DOHH2 (cell line): ENCODE data around the gene PITPNC1.
"Not testable (repeated sequence)": the region's sequence is repeated elsewhere in the genome, so short reads cannot be mapped to it uniquely, and the experiment has no call there.

Experiments
- H3F3A ChIP-seq: fragments of 200-600 bp; sonication (generic), shearing (Covaris generic); 2 replicates; pipeline ENCODE4 v1.6.0; 2016; ENCODE audit warnings: antibody characterized with exemption, mild to moderate bottlenecking; ENCODE audit not compliant: control insufficient read depth, insufficient read depth
- H3K27ac ChIP-seq: fragments of 200-600 bp; sonication (generic); 2 replicates; pipeline ENCODE4 v1.5.1; 2014; ENCODE audit warnings: low read depth, mild to moderate bottlenecking, low read length, moderate library complexity
- H3K27me3 ChIP-seq: fragments of 200-600 bp; sonication (generic); 2 replicates; pipeline ENCODE4 v1.6.1; 2014; ENCODE audit warnings: mild to moderate bottlenecking, low read length, mixed read lengths; ENCODE audit not compliant: control insufficient read depth
- H3K36me3 ChIP-seq: fragments of 200-600 bp; sonication (generic); 2 replicates; pipeline ENCODE4 v1.6.1; 2014; ENCODE audit warnings: mild to moderate bottlenecking, low read length, moderate library complexity, mixed read lengths; ENCODE audit not compliant: control insufficient read depth
- H3K4me1 ChIP-seq: fragments of 200-600 bp; sonication (generic); 2 replicates; pipeline ENCODE4 v1.6.1; 2014; ENCODE audit warnings: mild to moderate bottlenecking, low read length, mixed read lengths; ENCODE audit not compliant: control insufficient read depth
- H3K4me2 ChIP-seq: fragments of 200-600 bp; sonication (generic); 2 replicates; pipeline ENCODE4 v1.6.0; 2014; ENCODE audit warnings: mild to moderate bottlenecking, low read length, moderate library complexity
- H3K4me3 ChIP-seq: fragments of 200-600 bp; sonication (generic); 2 replicates; pipeline ENCODE4 v1.5.1; 2014; ENCODE audit warnings: mild to moderate bottlenecking, low read length, mixed read lengths
- H3K79me2 ChIP-seq: fragments of 200-600 bp; sonication (generic); 2 replicates; pipeline ENCODE4 v1.6.1; 2014; ENCODE audit warnings: mild to moderate bottlenecking, low read length, mixed read lengths; ENCODE audit not compliant: control insufficient read depth
- H3K9me2 ChIP-seq: fragments of 200-600 bp; sonication (generic); replicated peaks from 2 replicates; pipeline ENCODE4 v1.6.1; 2014; ENCODE audit warnings: mild to moderate bottlenecking, low read length, mixed read lengths; ENCODE audit not compliant: control insufficient read depth
- H3K9me3 ChIP-seq: fragments of 200-600 bp; sonication (generic); 2 replicates; pipeline ENCODE4 v1.6.1; 2014; ENCODE audit warnings: antibody characterized with exemption, low read length, mixed read lengths; ENCODE audit not compliant: control insufficient read depth, insufficient read depth
- H4K20me1 ChIP-seq: fragments of 200-600 bp; sonication (generic); 2 replicates; pipeline ENCODE4 v1.6.0; 2014; ENCODE audit warnings: low read depth, mild to moderate bottlenecking, antibody characterized with exemption, low read length, moderate library complexity; ENCODE audit not compliant: control insufficient read depth, insufficient read depth
- EZH2phosphoT487 ChIP-seq: fragments of 200-600 bp; sonication (generic); IDR thresholded peaks from 2 replicates; pipeline ENCODE4 v1.6.1; 2017; ENCODE audit warnings: borderline replicate concordance, mild to moderate bottlenecking, antibody characterized with exemption, low read length, moderate library complexity, mixed read lengths
- TF ChIP-seq, protein P1 (sequence below): fragments of 200-600 bp; sonication (generic); IDR thresholded peaks from one replicate; pipeline ENCODE4 v1.5.1; 2014; ENCODE audit warnings: antibody characterized with exemption, mild to moderate bottlenecking, low read depth, low read length; ENCODE audit not compliant: poor library complexity, severe bottlenecking

The PITPNC1 gene

DNA sequence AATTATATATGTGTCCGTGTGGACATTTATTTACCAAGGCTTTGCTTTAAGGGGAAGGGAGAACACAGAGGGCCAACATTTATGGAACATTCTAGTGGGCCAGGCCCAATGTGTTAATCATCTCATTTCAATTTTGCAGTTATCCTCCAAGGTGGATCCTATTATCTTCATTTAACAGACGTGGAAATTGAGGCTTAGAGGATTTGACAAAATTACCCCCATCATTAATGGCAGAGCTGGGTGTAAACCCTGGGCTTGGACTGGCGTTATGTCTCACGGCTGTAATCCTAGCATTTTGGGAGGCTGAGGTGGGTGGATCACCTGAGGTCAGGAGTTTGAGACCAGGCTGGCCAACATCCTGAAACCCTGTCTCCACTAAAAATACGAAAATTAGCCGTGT is 26.4 kb downstream of the PITPNC1 start:
- H3K27ac ChIP-seq: peak overlapping the region; percentile 84
- peaks cover 37% of the 10 kb centered on the region for H3K79me2 ChIP-seq
- no peaks in the 10 kb centered on the region for H3K27me3 ChIP-seq
- peaks cover 83% of the 10 kb centered on the region for H3K4me1 ChIP-seq
- peaks cover 22% of the 10 kb centered on the region for H3F3A ChIP-seq
- H3K4me2 ChIP-seq: peak overlapping the region; percentile 81
- H4K20me1 ChIP-seq: no peaks in the 10 kb centered on the region
- no peak for TF ChIP-seq EZH2phosphoT487
- TF ChIP-seq, protein P1, sequence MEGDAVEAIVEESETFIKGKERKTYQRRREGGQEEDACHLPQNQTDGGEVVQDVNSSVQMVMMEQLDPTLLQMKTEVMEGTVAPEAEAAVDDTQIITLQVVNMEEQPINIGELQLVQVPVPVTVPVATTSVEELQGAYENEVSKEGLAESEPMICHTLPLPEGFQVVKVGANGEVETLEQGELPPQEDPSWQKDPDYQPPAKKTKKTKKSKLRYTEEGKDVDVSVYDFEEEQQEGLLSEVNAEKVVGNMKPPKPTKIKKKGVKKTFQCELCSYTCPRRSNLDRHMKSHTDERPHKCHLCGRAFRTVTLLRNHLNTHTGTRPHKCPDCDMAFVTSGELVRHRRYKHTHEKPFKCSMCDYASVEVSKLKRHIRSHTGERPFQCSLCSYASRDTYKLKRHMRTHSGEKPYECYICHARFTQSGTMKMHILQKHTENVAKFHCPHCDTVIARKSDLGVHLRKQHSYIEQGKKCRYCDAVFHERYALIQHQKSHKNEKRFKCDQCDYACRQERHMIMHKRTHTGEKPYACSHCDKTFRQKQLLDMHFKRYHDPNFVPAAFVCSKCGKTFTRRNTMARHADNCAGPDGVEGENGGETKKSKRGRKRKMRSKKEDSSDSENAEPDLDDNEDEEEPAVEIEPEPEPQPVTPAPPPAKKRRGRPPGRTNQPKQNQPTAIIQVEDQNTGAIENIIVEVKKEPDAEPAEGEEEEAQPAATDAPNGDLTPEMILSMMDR: no peak
- no peaks in the 10 kb centered on the region for H3K9me3 ChIP-seq
- H3K36me3 ChIP-seq: no peaks in the 10 kb centered on the region
- H3K9me2 ChIP-seq: no peaks in the 10 kb centered on the region
- peak overlapping the region; percentile 69 for H3K4me3 ChIP-seq

DNA sequence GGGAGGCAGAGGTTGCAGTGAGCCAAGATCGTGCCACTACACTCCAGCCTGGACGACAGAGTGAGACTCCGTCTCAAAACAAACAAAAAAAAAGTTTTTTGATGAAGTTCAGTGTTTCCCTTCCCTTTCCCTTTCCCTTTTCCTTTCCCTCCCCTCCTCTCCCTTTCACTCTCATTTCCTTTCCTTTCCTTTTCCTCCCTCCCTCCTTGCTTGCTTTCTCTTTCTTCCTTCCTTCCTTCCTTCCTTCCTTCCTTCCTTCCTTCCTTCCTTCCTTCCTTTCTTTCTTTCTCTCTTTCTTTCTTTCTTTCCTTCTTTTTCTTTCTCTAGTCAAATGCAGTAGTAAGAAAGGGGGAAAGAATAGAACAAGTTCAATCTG is 31.4 kb downstream of the PITPNC1 start:
- not testable (repeated sequence) for H3K27ac ChIP-seq, H3K9me3 ChIP-seq, H3K9me2 ChIP-seq, H3K27me3 ChIP-seq, H3K36me3 ChIP-seq, H3F3A ChIP-seq, H3K4me3 ChIP-seq, H3K79me2 ChIP-seq, H4K20me1 ChIP-seq, H3K4me2 ChIP-seq
- H3K4me1 ChIP-seq: peaks cover 35% of the 10 kb centered on the region

DNA sequence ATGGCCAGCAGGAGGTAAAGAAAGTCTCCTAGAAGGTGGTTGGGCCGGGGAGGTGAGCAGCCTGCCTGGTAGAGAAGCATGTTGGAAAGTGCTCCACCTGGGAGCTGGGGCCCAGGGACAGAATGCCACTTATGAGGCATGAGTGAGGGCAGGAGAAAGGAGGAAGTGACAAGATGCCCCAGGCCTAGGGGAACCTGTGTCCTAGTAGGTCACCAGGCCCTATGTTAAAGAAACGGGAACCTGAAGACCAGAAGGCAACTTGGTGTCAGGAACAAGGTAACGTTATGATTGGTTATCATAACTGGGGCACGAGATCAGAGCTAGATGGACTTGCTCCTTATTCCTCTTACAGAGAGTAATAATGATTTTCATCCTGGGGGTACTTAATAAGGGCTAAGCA is 34.3 kb downstream of the PITPNC1 start:
- Histone ChIP-seq H3K9me3 (no peaks in the 10 kb centered on the region), H3K4me3 (no peak overlapping the region), H3F3A (no peaks in the 10 kb centered on the region), H3K9me2 (no peaks in the 10 kb centered on the region), H3K27me3 (no peaks in the 10 kb centered on the region), H3K79me2 (no peaks in the 10 kb centered on the region; the same call in 1 of the 2 replicates), H4K20me1 (no peaks in the 10 kb centered on the region), H3K27ac (no peak overlapping the region), H3K36me3 (no peaks in the 10 kb centered on the region), H3K4me1 (peaks cover 18% of the 10 kb centered on the region), H3K4me2 (no peak overlapping the region)
- TF ChIP-seq EZH2phosphoT487: no peak

DNA sequence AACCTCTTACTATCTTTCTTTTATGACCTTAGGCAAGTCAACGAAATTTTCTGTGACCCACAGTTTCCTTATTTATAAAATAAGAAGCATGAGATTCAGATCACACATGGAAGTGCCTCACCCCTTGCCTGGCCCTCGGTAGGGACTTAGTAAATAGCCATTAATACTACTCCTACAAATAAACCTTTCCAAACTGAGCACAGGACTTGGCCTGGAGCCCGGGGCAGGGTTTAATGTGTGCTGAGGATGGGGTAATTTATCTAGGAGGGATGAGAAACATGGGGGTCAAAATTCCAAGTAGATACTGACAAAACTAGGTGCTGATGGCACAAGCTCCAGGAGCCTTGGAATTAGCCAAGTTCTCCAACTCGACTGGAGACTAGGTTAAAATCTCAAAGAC is 35.0 kb downstream of the PITPNC1 start:
- Histone ChIP-seq H3K9me3 (no peaks in the 10 kb centered on the region), H3K4me2 (no peak overlapping the region)
- TF ChIP-seq, protein P1: no peak
- TF ChIP-seq EZH2phosphoT487: no peak

More for the DNA sequence above, 35.0 kb downstream of the PITPNC1 start:
- Histone ChIP-seq H3F3A (no peaks in the 10 kb centered on the region), H3K9me2 (no peaks in the 10 kb centered on the region), H3K4me1 (peaks cover 12% of the 10 kb centered on the region), H3K4me3 (no peak overlapping the region), H3K79me2 (no peaks in the 10 kb centered on the region; the same call in 1 of the 2 replicates), H4K20me1 (no peaks in the 10 kb centered on the region), H3K27ac (no peak overlapping the region), H3K27me3 (no peaks in the 10 kb centered on the region), H3K36me3 (no peaks in the 10 kb centered on the region)
